Peyer's patch (tissue), 4 donors: Measurements from ENCODE around the gene SMYD3. TPM values are rescaled to one million over a fixed set of nuclear protein-coding genes. Genes with fewer than 3 reads are reported as not detected.

ENCODE experiments used
- DNase-seq, 3 donors: peaks; one replicate each; pipeline ENCODE4 v3.0.0-alpha.2; 2017 to 2019
- H3K27ac ChIP-seq, 4 donors: fragments of 200-600 bp; sonication (generic); one replicate each; pipeline ENCODE4 v1.5.1; 2016 to 2019
- H3K27me3 ChIP-seq, 2 donors: fragments of 200-600 bp; sonication (generic); one replicate each; pipeline ENCODE4 v1.5.1; 2019
- H3K36me3 ChIP-seq, 3 donors: fragments of 200-600 bp; sonication (generic); one replicate each; pipeline ENCODE4 v1.5.1; 2016 to 2019
- H3K4me1 ChIP-seq, 4 donors: fragments of 200-600 bp; sonication (generic); one replicate each; pipeline ENCODE4 v1.5.1; 2016 to 2019
- H3K4me3 ChIP-seq, 4 donors: fragments of 200-600 bp; sonication (generic); 1 replicate in 3 of 4; 2 replicates in 1 of 4; pipeline ENCODE4 v1.5.1; 2016 to 2019; ENCODE audit warnings: mild to moderate bottlenecking in 1 of 4
- H3K9me3 ChIP-seq, 4 donors: fragments of 200-600 bp; sonication (generic); one replicate each; pipeline ENCODE4 v1.5.1; 2016 to 2019; ENCODE audit warnings: mild to moderate bottlenecking in 1 of 4
- CTCF ChIP-seq, 6 experiments: fragments of 450-650 bp in 4 of 6; fragments of 200-600 bp in 2 of 6; sonication (generic) in 1 of 6; IDR thresholded peaks; one replicate each; pipeline ENCODE4 v1.5.1; 2017 to 2019; ENCODE audit warnings: antibody characterized with exemption in 6 of 6, mild to moderate bottlenecking in 3 of 6, moderate library complexity in 1 of 6
- POLR2A ChIP-seq, 2 donors: fragments of 450-650 bp; IDR thresholded peaks; one replicate each; pipeline ENCODE4 v1.5.1; 2017; ENCODE audit warnings: antibody characterized with exemption in 2 of 2, mild to moderate bottlenecking in 2 of 2, moderate library complexity in 2 of 2
- total RNA-seq, 4 donors: library from RNA; depleted of rRNA; stranded (reverse); fragments of >200 nt; gene quantifications; one replicate each; pipeline ENCODE4 v1.1.0, GENCODE V29; 2016

The SMYD3 gene
- total RNA-seq, 4 donors from 2014 or later = 19.8 to 55.3 (median 26.9) TPM

GRCh38 chr1:246306415-246307037 lies 200.6 kb downstream of the SMYD3 start:
- TF ChIP-seq POLR2A (IDR thresholded peaks at IDR 0.05) = no peak
- TF ChIP-seq CTCF (IDR thresholded peaks at IDR 0.05) = no peak
- no peak overlapping the region for H3K4me3 ChIP-seq
- no peak for DNase-seq
- H3K36me3 ChIP-seq = no peaks in the 10 kb centered on the region
- no peaks in the 10 kb centered on the region for H3K9me3 ChIP-seq
- H3K27ac ChIP-seq = no peak overlapping the region
- H3K27me3 ChIP-seq = no peaks in the 10 kb centered on the region
- H3K4me1 ChIP-seq = no peaks in the 10 kb centered on the region

- H3K27me3 ChIP-seq = no peaks in the 10 kb centered on the region
- DNase-seq = no peak
- no peak overlapping the region for H3K27ac ChIP-seq
- no peaks in the 10 kb centered on the region for H3K9me3 ChIP-seq
- H3K4me3 ChIP-seq = no peak overlapping the region
- TF ChIP-seq POLR2A (IDR thresholded peaks at IDR 0.05) = no peak
- TF ChIP-seq CTCF (IDR thresholded peaks at IDR 0.05) = no peak
- H3K4me1 ChIP-seq = no peaks in the 10 kb centered on the region
- H3K36me3 ChIP-seq = no peaks in the 10 kb centered on the region
Measured at GRCh38 chr1:246304484-246305259, 202.4 kb downstream of the SMYD3 start.

- H3K36me3 ChIP-seq = no peaks in the 10 kb centered on the region
- TF ChIP-seq POLR2A (IDR thresholded peaks at IDR 0.05) = no peak
- no peak for TF ChIP-seq CTCF (IDR thresholded peaks at IDR 0.05)
- no peaks in the 10 kb centered on the region for H3K4me1 ChIP-seq
Measured at GRCh38 chr1:246302711-246303317, 204.3 kb downstream of the SMYD3 start.

GRCh38 chr1:246302251-246302625 lies 204.8 kb downstream of the SMYD3 start:
- no peak overlapping the region for H3K27ac ChIP-seq
- H3K9me3 ChIP-seq = no peaks in the 10 kb centered on the region
- H3K27me3 ChIP-seq = no peaks in the 10 kb centered on the region
- no peak for DNase-seq
- H3K4me1 ChIP-seq = no peaks in the 10 kb centered on the region
- no peak for TF ChIP-seq POLR2A (IDR thresholded peaks at IDR 0.05)
- TF ChIP-seq CTCF (IDR thresholded peaks at IDR 0.05) = no peak
- H3K36me3 ChIP-seq = no peaks in the 10 kb centered on the region
- H3K4me3 ChIP-seq = no peak overlapping the region

More at GRCh38 chr1:246302711-246303317, 204.3 kb downstream of the SMYD3 start:
- no peak for DNase-seq
- no peaks in the 10 kb centered on the region for H3K27me3 ChIP-seq
- H3K9me3 ChIP-seq = no peaks in the 10 kb centered on the region
- no peak overlapping the region for H3K27ac ChIP-seq
- no peak overlapping the region for H3K4me3 ChIP-seq

GRCh38 chr1:246301553-246302250 lies 205.4 kb downstream of the SMYD3 start:
- DNase-seq = no peak
- Histone ChIP-seq H3K9me3 (no peaks in the 10 kb centered on the region), H3K4me1 (no peaks in the 10 kb centered on the region), H3K27me3 (no peaks in the 10 kb centered on the region), H3K4me3 (no peak overlapping the region), H3K36me3 (no peaks in the 10 kb centered on the region), H3K27ac (no peak overlapping the region)
- TF ChIP-seq POLR2A (IDR thresholded peaks at IDR 0.05) (no peak), CTCF (IDR thresholded peaks at IDR 0.05) (no peak)
